Left kidney (tissue), 2 donors: ENCODE measurements around the gene ADGRV1. TPM values are rescaled to one million over a fixed set of nuclear protein-coding genes. Genes with fewer than 3 reads are reported as not detected.
A peak's percentile ranks its signal among the peaks of the same experiment; 100 is the strongest.
"Not testable (repeated sequence)": the region's sequence is repeated elsewhere in the genome, so short reads cannot be mapped to it uniquely, and the experiment has no call there.

Experiments
- DNase-seq: peaks from one replicate; pipeline ENCODE4 v3.0.0-alpha.2; 2013
- polyA plus RNA-seq: library from polyadenylated mRNA; unstranded; fragments of 120-200 nt; gene quantifications from one replicate; pipeline ENCODE4 v1.2.1, GENCODE V29; 2013; ENCODE audit not compliant: insufficient read length

Gene ADGRV1
- polyA plus RNA-seq, 1 donor = 12.5 TPM

GRCh38 chr5:90997082-90997481, 438.5 kb downstream of the ADGRV1 start:
- no peak for DNase-seq

GRCh38 chr5:91000743-91001142, 442.1 kb downstream of the ADGRV1 start:
- DNase-seq = no peak

GRCh38 chr5:91006713-91007112, 448.1 kb downstream of the ADGRV1 start:
- DNase-seq = no peak

GRCh38 chr5:91007251-91007650, 448.7 kb downstream of the ADGRV1 start:
- no peak for DNase-seq

GRCh38 chr5:91007780-91008402, 449.3 kb downstream of the ADGRV1 start:
- DNase-seq = no peak

GRCh38 chr5:91010090-91010489, 451.5 kb downstream of the ADGRV1 start:
- DNase-seq = no peak

GRCh38 chr5:91011029-91011428, 452.4 kb downstream of the ADGRV1 start:
- no peak for DNase-seq

GRCh38 chr5:91012867-91013266, 454.3 kb downstream of the ADGRV1 start:
- not testable (repeated sequence) for DNase-seq

- DNase-seq = no peak
Observed at GRCh38 chr5:91016322-91016721, 457.7 kb downstream of the ADGRV1 start.

- no peak for DNase-seq
Observed at GRCh38 chr5:91016954-91017700, 458.5 kb downstream of the ADGRV1 start.

GRCh38 chr5:91018200-91018599, 459.6 kb downstream of the ADGRV1 start:
- no peak for DNase-seq

- no peak for DNase-seq
Observed at GRCh38 chr5:91018712-91019371, 460.2 kb downstream of the ADGRV1 start.

- DNase-seq = no peak
Observed at GRCh38 chr5:91020065-91020800, 461.6 kb downstream of the ADGRV1 start.

- DNase-seq = no peak
Observed at GRCh38 chr5:91022518-91022917, 463.9 kb downstream of the ADGRV1 start.

- no peak for DNase-seq
Observed at GRCh38 chr5:91024206-91024605, 465.6 kb downstream of the ADGRV1 start.

GRCh38 chr5:91024727-91025126, 466.1 kb downstream of the ADGRV1 start:
- DNase-seq = peak; percentile 48

- no peak for DNase-seq
Observed at GRCh38 chr5:91025449-91025848, 466.9 kb downstream of the ADGRV1 start.

GRCh38 chr5:91025956-91026355, 467.4 kb downstream of the ADGRV1 start:
- DNase-seq = no peak

GRCh38 chr5:91026466-91026865, 467.9 kb downstream of the ADGRV1 start:
- DNase-seq = no peak

GRCh38 chr5:91027405-91028139, 469.0 kb downstream of the ADGRV1 start:
- no peak for DNase-seq

GRCh38 chr5:91028499-91028956, 469.9 kb downstream of the ADGRV1 start:
- DNase-seq = no peak
